Stimulated activated CD8-positive, alpha-beta memory T cell treated with anti-CD3 and anti-CD28 coated beads, Interleukin-12 subunit alpha, Interleukin-12 subunit beta, amount 100 ng/mL, for 4 hours (primary cell): ENCODE data around the gene SPPL3.

Experiments
- DNase-seq: peaks from one replicate; pipeline ENCODE4 v3.0.0-alpha.2; 2020; ENCODE audit warnings: low read depth

The SPPL3 gene

GRCh38 chr12:120724720-120725119, 179.4 kb downstream of the SPPL3 start:
- no peak for DNase-seq

- no peak for DNase-seq
Measured at GRCh38 chr12:120722784-120723183, 181.4 kb downstream of the SPPL3 start.

GRCh38 chr12:120721866-120722265, 182.3 kb downstream of the SPPL3 start:
- no peak for DNase-seq

GRCh38 chr12:120720987-120721801, 183.0 kb downstream of the SPPL3 start:
- no peak for DNase-seq

- DNase-seq = no peak
Measured at GRCh38 chr12:120720234-120720986, 183.7 kb downstream of the SPPL3 start.

- no peak for DNase-seq
Measured at GRCh38 chr12:120719496-120720233, 184.5 kb downstream of the SPPL3 start.

- DNase-seq = no peak
Measured at GRCh38 chr12:120719072-120719471, 185.1 kb downstream of the SPPL3 start.

- DNase-seq = no peak
Measured at GRCh38 chr12:120718055-120718454, 186.1 kb downstream of the SPPL3 start.

GRCh38 chr12:120713861-120714482, 190.2 kb downstream of the SPPL3 start:
- peak; percentile 35 for DNase-seq

- DNase-seq = no peak
Measured at GRCh38 chr12:120712610-120713009, 191.5 kb downstream of the SPPL3 start.
